ENCODE data around the gene GPR137. TPM values are rescaled to one million over a fixed set of nuclear protein-coding genes. Genes with fewer than 3 reads are reported as not detected.

Gene GPR137
- total and polyA plus RNA-seq, 9 of the 15 experiments (the other 6 are each of a cell fraction or from before 2014, with no cell fraction given): 0.32 to 26.7 (median 10.7) TPM

- Histone ChIP-seq H4K20me1 (replicated peaks; ENCODE audit: control insufficient read depth, insufficient read depth, low read length) (peaks cover 7% of the 10 kb centered on the region), H3K4me3 (peak overlapping the region; percentile 87), H3K79me2 (ENCODE audit: control insufficient read depth, insufficient read depth, low read length) (peaks cover 36% of the 10 kb centered on the region), H2AFZ (ENCODE audit: low read depth, low read length) (peak overlapping the region; percentile 94), H3K9me1 (ENCODE audit: control insufficient read depth, insufficient read depth, low read length) (no peaks in the 10 kb centered on the region), H3K27ac (ENCODE audit: extremely low read depth, low read depth, low read length) (peak overlapping the region; percentile 80; the same call in 1 of the 3 replicates), H3K9ac (ENCODE audit: insufficient read depth in 1 of 2, low read depth in 2 of 2, low read length in 2 of 2) (peak overlapping the region; percentile 84 to 95; a peak in 3 of 4 replicates), H3K4me2 (ENCODE audit: insufficient read depth, low read length) (peak overlapping the region; percentile 88), H3K27me3 (ENCODE audit: control insufficient read depth in 2 of 2, insufficient read depth in 2 of 2, low read length in 2 of 2) (no peaks in the 10 kb centered on the region), H3K4me1 (replicated peaks in 1 of 2; ENCODE audit: control insufficient read depth in 2 of 2, insufficient read depth in 2 of 2, low read length in 2 of 2) (peaks cover 30 to 89% of the 10 kb centered on the region in 2 experiments), H3K36me3 (ENCODE audit: control insufficient read depth, insufficient read depth, low read length) (peaks cover 32% of the 10 kb centered on the region; the same call in 2 of the 3 replicates), H3K9me3 (replicated peaks; ENCODE audit: control insufficient read depth, insufficient read depth, low read depth, low read length) (no peaks in the 10 kb centered on the region)
- in situ Hi-C loops (cut with MboI) (no loop called here), intact Hi-C loops (cut with micrococcal nuclease) (no loop called here)
- ATAC-seq (peak; percentile 41), FAIRE-seq (no peak), DNase-seq (ENCODE audit: extremely low read depth in 1 of 4, low spot score in 3 of 4) (peak in 2 of 4 experiments; percentile 69 to 75)
- ChIA-PET CTCF (ENCODE audit: low intra/inter-chr PET ratio) (interaction anchor here (0.7 kb wide), 1 partner anchor 50 kb away, joined by 3 read pairs; the partner anchor contains the start of gene CATSPERZ), POLR2A (interaction anchor here (0.5 to 7.8 kb wide), 6 partner anchors 9 to 1260 kb away, joined by 3 to 58 read pairs (median 3); partner anchors contain the start of gene FERMT3)
- no TSS peak for BruUV-seq (replicated peaks)
- WGBS (ENCODE audit: insufficient coverage, low coverage, missing lambda C conversion rate): 9% methylated on average over 10 of the region's 13 CpGs
- 0 out of 2 replicates have a peak, but pooled peaks have one; percentile 4 for TF ChIP-seq RBFOX2 (IDR thresholded peaks at IDR 0.05; ENCODE audit: low read depth, low read length)
- TF ChIP-seq PHF20 (IDR thresholded peaks at IDR 0.05; ENCODE audit: partially characterized antibody): no peak
- no peak for TF ChIP-seq NR2F6 (CRISPR knock-in tag; IDR thresholded peaks at IDR 0.05)
- no peak for TF ChIP-seq ZBTB7A (IDR thresholded peaks at IDR 0.05; ENCODE audit: borderline replicate concordance, control insufficient read depth, low read depth, low read length)
- no peak for TF ChIP-seq NELFE (IDR thresholded peaks at IDR 0.05; ENCODE audit: insufficient read depth, insufficient read length)
- TF ChIP-seq SNRNP70 (optimal IDR thresholded peaks at IDR 0.05; ENCODE audit: low read depth, low read length): no peak
- TF ChIP-seq MBD1 (CRISPR knock-in tag; IDR thresholded peaks at IDR 0.05): no peak
- no peak for TF ChIP-seq MTA1 (IDR thresholded peaks at IDR 0.05; ENCODE audit: borderline replicate concordance)
- no peak for TF ChIP-seq ZNF512 (tag; IDR thresholded peaks at IDR 0.05)
- TF ChIP-seq HDGF (IDR thresholded peaks at IDR 0.05): no peak
- no peak for TF ChIP-seq RBM22 (IDR thresholded peaks at IDR 0.05; ENCODE audit: low read depth, low read length, poor library complexity, severe bottlenecking)
- TF ChIP-seq ERF (CRISPR knock-in tag; IDR thresholded peaks at IDR 0.05): no peak
- 0 out of 2 replicates have a peak, but pooled peaks have one; percentile 10 for TF ChIP-seq ZNF740 (CRISPR knock-in tag; IDR thresholded peaks at IDR 0.05)
- no peak for TF ChIP-seq ZNF740 (tag; IDR thresholded peaks at IDR 0.05)
- no peak for TF ChIP-seq ARNT (IDR thresholded peaks at IDR 0.05)
- TF ChIP-seq U2AF2 (optimal IDR thresholded peaks at IDR 0.05; ENCODE audit: low read depth, low read length): no peak
- no peak for TF ChIP-seq MEF2A (IDR thresholded peaks at IDR 0.05; ENCODE audit: control insufficient read depth, low read depth, low read length)
- TF ChIP-seq ZNF140 (CRISPR knock-in tag; IDR thresholded peaks at IDR 0.05): no peak
- TF ChIP-seq SP1 (CRISPR knock-in tag; IDR thresholded peaks at IDR 0.05): no peak
- no peak for TF ChIP-seq BMI1 (IDR thresholded peaks at IDR 0.05; ENCODE audit: low read length)
- TF ChIP-seq ZNF354B (CRISPR knock-in tag; IDR thresholded peaks at IDR 0.05): no peak
These were observed 35.1 kb upstream of the GPR137 start for GRCh38 chr11:64250415-64251015.
